Adrenal gland (tissue), 12 donors: Measurements from ENCODE around the gene MGMT. TPM values are rescaled to one million over a fixed set of nuclear protein-coding genes. Genes with fewer than 3 reads are reported as not detected.

Experiments
- DNase-seq, 7 donors: peaks; one replicate each; pipeline ENCODE4 v3.0.0-alpha.2; 2019 to 2020
- H3K27ac ChIP-seq, 5 donors: fragments of 200-600 bp; sonication (generic) in 4 of 5; 1 replicate in 3 of 5; 2 replicates in 2 of 5; pipeline versions ENCODE4 v1.5.1 to v1.8.0; 2016 to 2020; ENCODE audit warnings: mild to moderate bottlenecking in 1 of 5
- H3K27me3 ChIP-seq: fragments of 200-600 bp; 2 replicates; pipeline ENCODE4 v1.8.0; 2021
- H3K36me3 ChIP-seq, 2 donors: fragments of 200-600 bp; replicated peaks in 1 of 2; 1 replicate in 1 of 2; 2 replicates in 1 of 2; pipeline versions ENCODE4 v1.5.1 to v1.8.0; 2018 to 2022
- H3K4me1 ChIP-seq, 2 donors: fragments of 200-600 bp; replicated peaks in 1 of 2; 1 replicate in 1 of 2; 2 replicates in 1 of 2; pipeline versions ENCODE4 v1.5.1 to v1.8.0; 2018 to 2021
- H3K4me3 ChIP-seq, 4 donors: fragments of 200-600 bp; sonication (generic) in 3 of 4; one replicate each; pipeline ENCODE4 v1.5.1; 2016 to 2018
- H3K9me3 ChIP-seq, 3 donors: fragments of 200-600 bp; sonication (generic) in 1 of 3; replicated peaks in 1 of 3; 1 replicate in 2 of 3; 2 replicates in 1 of 3; pipeline versions ENCODE4 v1.5.1 to v1.8.0; 2016 to 2021
- POLR2A ChIP-seq, 2 donors: fragments of 450-650 bp; IDR thresholded peaks; one replicate each; pipeline ENCODE4 v1.6.1; 2017; ENCODE audit warnings: antibody characterized with exemption in 2 of 2, mild to moderate bottlenecking in 2 of 2, moderate library complexity in 1 of 2
- WGBS, 4 donors: extraction: QIAGEN DNeasy Blood & Tissue Kit in 2 of 4; methylation state at CpG; one replicate each; pipeline versions ENCODE4 v1.1.5 to v1.1.7; 2013 to 2017; 5-methylcytosine and 5-hydroxymethylcytosine counted together
- intact Hi-C, 2 donors: fragments of 100-400 bp; cut with DNase I; formaldehyde crosslinking; loops; one replicate each; pipeline versions ENCODE4 v1.14.1 to v1.15.0; 2022 to 2023
- polyA plus RNA-seq, 3 donors: library from polyadenylated mRNA; stranded (reverse); fragments of 200-250 nt in 2 of 3; fragments of 350-450 nt in 1 of 3; fragmentation: Illumina TruSeq in 1 of 3; extraction: RNeasy Lipid Tissue Mini Kit (QIAGEN cat#74804) in 1 of 3; gene quantifications; one replicate each; pipeline ENCODE4 v1.2.3, GENCODE V29; 2013 to 2014
- total RNA-seq, 9 donors: library from RNA; depleted of rRNA in 4 of 9; stranded (reverse); fragments of >200 nt in 4 of 9; fragments of 120-200 nt in 1 of 9; fragmentation: NEBNext Ultra II Directional in 1 of 9; extraction: Animal tissue kit (Norgen Biotek cat#: 25700) in 1 of 9; gene quantifications; one replicate each; pipeline versions ENCODE4 v1.1.0 to v1.2.4, GENCODE V29; 2013 to 2023
- TF ChIP-seq, protein P1 (sequence below), 6 experiments: fragments of 450-650 bp in 4 of 6; fragments of 200-600 bp in 2 of 6; sonication (generic) in 1 of 6; IDR thresholded peaks; 1 replicate in 5 of 6; 2 replicates in 1 of 6; pipeline versions ENCODE4 v1.5.1 to v1.8.0; 2016 to 2021; ENCODE audit warnings: antibody characterized with exemption in 6 of 6, mild to moderate bottlenecking in 2 of 6, moderate library complexity in 1 of 6
- donor health status: healthy with polysubstance abuse.
- donor health status: Bipolar disorder and iron deficiency.
- donor health status: DM: yes; HTN: yes; CAD: no.
- donor health status: DM: no; HTN: no; CAD: no.
- donor health status: DM: no; HTN: no; CAD: no.
- donor health status: DM: yes; HTN: yes; CAD: no.

Gene MGMT
- total and polyA plus RNA-seq, 12 donors = 3.8 to 35.8 (median 21.2) TPM

DNA sequence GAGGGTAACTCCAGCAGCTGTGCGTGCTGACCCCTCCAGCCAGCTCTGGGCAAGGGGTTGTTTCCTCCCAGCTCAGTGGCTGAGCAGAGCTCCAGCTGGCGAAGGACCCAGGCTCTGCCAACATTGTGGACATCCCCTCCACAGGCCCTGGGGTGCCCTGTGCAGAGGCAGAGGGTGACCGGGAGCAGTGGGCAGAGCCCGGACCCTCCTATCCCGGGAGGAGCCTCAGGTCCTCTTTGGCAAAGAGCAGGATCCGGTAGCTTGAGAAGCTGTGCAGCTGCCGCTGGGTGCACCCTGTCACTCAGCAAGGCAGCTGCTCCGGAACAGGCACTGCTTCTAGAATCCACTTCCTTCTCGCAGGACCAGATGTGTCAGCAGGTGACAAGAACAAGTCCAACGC is 321.2 kb downstream of the MGMT start:
- TF ChIP-seq POLR2A (IDR thresholded peaks at IDR 0.05) = no peak
- TF ChIP-seq, protein P1, sequence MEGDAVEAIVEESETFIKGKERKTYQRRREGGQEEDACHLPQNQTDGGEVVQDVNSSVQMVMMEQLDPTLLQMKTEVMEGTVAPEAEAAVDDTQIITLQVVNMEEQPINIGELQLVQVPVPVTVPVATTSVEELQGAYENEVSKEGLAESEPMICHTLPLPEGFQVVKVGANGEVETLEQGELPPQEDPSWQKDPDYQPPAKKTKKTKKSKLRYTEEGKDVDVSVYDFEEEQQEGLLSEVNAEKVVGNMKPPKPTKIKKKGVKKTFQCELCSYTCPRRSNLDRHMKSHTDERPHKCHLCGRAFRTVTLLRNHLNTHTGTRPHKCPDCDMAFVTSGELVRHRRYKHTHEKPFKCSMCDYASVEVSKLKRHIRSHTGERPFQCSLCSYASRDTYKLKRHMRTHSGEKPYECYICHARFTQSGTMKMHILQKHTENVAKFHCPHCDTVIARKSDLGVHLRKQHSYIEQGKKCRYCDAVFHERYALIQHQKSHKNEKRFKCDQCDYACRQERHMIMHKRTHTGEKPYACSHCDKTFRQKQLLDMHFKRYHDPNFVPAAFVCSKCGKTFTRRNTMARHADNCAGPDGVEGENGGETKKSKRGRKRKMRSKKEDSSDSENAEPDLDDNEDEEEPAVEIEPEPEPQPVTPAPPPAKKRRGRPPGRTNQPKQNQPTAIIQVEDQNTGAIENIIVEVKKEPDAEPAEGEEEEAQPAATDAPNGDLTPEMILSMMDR (IDR thresholded peaks at IDR 0.05) = no peak

DNA sequence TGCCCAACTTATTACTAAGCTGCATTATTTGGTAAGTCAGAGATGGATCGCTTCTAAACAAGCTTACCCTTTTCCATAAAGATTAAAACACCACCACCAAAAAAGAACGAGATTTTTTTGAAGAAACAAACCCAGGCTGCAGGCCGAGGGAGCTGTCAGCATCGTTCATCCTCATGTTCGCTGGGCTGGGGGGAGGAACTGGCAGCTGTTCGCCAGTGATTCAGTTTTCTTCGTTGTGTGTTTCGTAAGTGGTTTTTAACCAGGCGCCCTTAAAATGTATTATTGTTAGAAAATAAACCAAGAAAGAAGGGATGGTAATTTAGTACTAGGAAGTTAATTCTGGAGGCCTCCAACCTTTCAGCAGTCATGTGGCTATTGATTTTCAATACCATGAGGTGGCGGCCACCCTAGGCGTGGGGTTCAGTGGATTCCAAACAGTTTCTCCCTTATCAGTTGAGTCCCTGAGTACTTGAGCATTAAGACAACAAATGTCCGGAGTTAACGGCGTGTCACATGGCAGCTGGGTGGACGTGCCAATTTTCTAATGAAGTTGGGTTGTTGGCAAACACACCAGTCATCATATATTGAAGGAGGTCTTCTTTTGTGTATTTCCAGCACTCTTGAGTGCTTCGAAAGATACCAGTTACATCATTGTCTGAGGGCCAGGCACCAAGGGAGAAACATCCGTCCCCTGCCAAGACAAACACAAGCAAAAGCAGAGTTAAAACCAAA is 323.8 kb downstream of the MGMT start:
- Histone ChIP-seq H3K27ac (no peak overlapping the region), H3K27me3 (no peaks in the 10 kb centered on the region), H3K36me3 (no peaks in the 10 kb centered on the region), H3K4me3 (no peak overlapping the region), H3K4me1 (no peaks in the 10 kb centered on the region), H3K9me3 (no peaks in the 10 kb centered on the region)
- intact Hi-C loops = no loop called here
- no peak for DNase-seq
- TF ChIP-seq POLR2A (IDR thresholded peaks at IDR 0.05) = no peak
- TF ChIP-seq, protein P1 (IDR thresholded peaks at IDR 0.05) = no peak
- 79 to 88% (median 82%) methylated on average over 17 of the region's 17 CpGs for WGBS, 4 donors

More for the DNA sequence above, 321.2 kb downstream of the MGMT start:
- Histone ChIP-seq H3K27ac (no peak overlapping the region), H3K27me3 (no peaks in the 10 kb centered on the region), H3K4me3 (no peak overlapping the region), H3K9me3 (no peaks in the 10 kb centered on the region), H3K36me3 (no peaks in the 10 kb centered on the region), H3K4me1 (no peaks in the 10 kb centered on the region)
- intact Hi-C loops = no loop called here
- WGBS, 4 donors = 84 to 90% (median 86%) methylated on average over 1 to 10 of the region's 10 CpGs
- DNase-seq = no peak

DNA sequence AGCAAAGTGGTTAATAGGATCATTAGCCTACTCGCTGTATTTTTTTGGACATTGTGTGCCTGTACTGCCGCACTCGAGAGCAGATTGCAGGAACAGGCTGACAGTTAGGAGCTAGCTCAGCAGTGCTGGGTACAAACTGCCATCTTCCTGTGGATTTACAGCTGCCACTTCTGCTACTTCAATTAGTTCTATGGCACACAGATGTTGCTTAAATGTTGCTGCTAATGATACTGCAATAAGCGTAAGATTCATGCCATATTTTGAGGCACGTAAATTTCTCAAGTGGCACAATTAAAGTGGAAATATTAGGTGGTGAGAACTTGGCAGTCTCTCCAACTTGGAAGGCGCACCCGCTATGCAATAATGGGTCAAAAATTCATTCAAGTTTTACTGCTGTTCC is 325.1 kb downstream of the MGMT start:
- H3K27me3 ChIP-seq = no peaks in the 10 kb centered on the region
- no peaks in the 10 kb centered on the region for H3K4me1 ChIP-seq
- H3K9me3 ChIP-seq = no peaks in the 10 kb centered on the region
- intact Hi-C loops = no loop called here
- no peak overlapping the region for H3K27ac ChIP-seq
- 87 to 95% (median 90%) methylated on average over 7 of the region's 7 CpGs for WGBS, 4 donors
- DNase-seq = no peak
- H3K4me3 ChIP-seq = no peak overlapping the region
- no peaks in the 10 kb centered on the region for H3K36me3 ChIP-seq
- TF ChIP-seq, protein P1 (IDR thresholded peaks at IDR 0.05) = no peak
- TF ChIP-seq POLR2A (IDR thresholded peaks at IDR 0.05) = no peak

DNA sequence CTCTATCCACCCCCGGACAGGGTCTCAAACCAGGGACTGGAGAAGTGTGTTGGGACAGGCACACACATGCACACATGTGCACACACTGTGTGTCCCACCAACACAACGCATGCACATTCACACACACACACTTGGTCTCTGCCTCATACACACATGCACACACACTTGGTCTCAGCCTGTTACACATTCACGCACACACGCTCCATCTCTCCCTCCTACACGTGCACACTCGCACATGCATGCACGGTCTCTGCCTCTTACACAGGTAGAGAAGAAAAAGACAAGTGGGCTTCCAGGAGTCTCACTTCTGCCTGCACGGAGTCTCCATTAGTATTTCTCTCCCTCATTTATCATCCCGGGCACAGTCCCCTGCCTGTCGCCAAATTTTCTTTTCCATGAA is 325.8 kb downstream of the MGMT start:
- TF ChIP-seq POLR2A (IDR thresholded peaks at IDR 0.05) = no peak
- TF ChIP-seq, protein P1 (IDR thresholded peaks at IDR 0.05) = no peak
- no peaks in the 10 kb centered on the region for H3K9me3 ChIP-seq
- intact Hi-C loops = no loop called here
- no peak overlapping the region for H3K27ac ChIP-seq
- no peak for DNase-seq
- no peak overlapping the region for H3K4me3 ChIP-seq
- H3K4me1 ChIP-seq = no peaks in the 10 kb centered on the region
- WGBS, 4 donors = 90 to 95% (median 92%) methylated on average over 10 of the region's 10 CpGs
- H3K36me3 ChIP-seq = no peaks in the 10 kb centered on the region
- no peaks in the 10 kb centered on the region for H3K27me3 ChIP-seq
